Large intestine (tissue), 12 donors: Measurements from ENCODE around the gene NBPF20. TPM values are rescaled to one million over a fixed set of nuclear protein-coding genes. Genes with fewer than 3 reads are reported as not detected.
"Not testable (repeated sequence)": the region's sequence is repeated elsewhere in the genome, so short reads cannot be mapped to it uniquely, and the experiment has no call there.

ENCODE experiments used
- DNase-seq, 2 donors: peaks; one replicate each; pipeline versions ENCODE4 v3.0.0 to v3.0.0-alpha.2; 2013
- H3K27ac ChIP-seq: one replicate; pipeline ENCODE4 v1.5.1; 2013; ENCODE audit warnings: low read length
- H3K27me3 ChIP-seq: 2 replicates; pipeline ENCODE4 v1.6.1; 2013; ENCODE audit warnings: low read length; ENCODE audit not compliant: control insufficient read depth, insufficient read depth
- H3K36me3 ChIP-seq: 2 replicates; pipeline ENCODE4 v1.6.1; 2013; ENCODE audit warnings: low read length; ENCODE audit not compliant: control insufficient read depth, insufficient read depth
- H3K4me1 ChIP-seq: one replicate; pipeline ENCODE4 v1.6.1; 2013; ENCODE audit warnings: low read length; ENCODE audit not compliant: control insufficient read depth, insufficient read depth
- H3K4me3 ChIP-seq: one replicate; pipeline ENCODE4 v1.5.1; 2013; ENCODE audit warnings: low read length
- H3K9me3 ChIP-seq: one replicate; pipeline ENCODE4 v1.6.1; 2013; ENCODE audit warnings: mild to moderate bottlenecking, low read depth, low read length, moderate library complexity; ENCODE audit not compliant: control insufficient read depth
- WGBS: methylation state at CpG from one replicate; pipeline ENCODE4 v1.1.5; 2013; ENCODE audit warnings: low lambda C conversion rate; ENCODE audit not compliant: insufficient coverage; 5-methylcytosine and 5-hydroxymethylcytosine counted together
- long read RNA-seq, 11 donors: transcript quantifications; one replicate each; lab custom pipeline, GENCODE V29; 2026
- polyA plus RNA-seq: library from polyadenylated mRNA; unstranded; fragments of 120-200 nt; gene quantifications from one replicate; pipeline ENCODE4 v1.2.1, GENCODE V29; 2013

Gene NBPF20, protein sequence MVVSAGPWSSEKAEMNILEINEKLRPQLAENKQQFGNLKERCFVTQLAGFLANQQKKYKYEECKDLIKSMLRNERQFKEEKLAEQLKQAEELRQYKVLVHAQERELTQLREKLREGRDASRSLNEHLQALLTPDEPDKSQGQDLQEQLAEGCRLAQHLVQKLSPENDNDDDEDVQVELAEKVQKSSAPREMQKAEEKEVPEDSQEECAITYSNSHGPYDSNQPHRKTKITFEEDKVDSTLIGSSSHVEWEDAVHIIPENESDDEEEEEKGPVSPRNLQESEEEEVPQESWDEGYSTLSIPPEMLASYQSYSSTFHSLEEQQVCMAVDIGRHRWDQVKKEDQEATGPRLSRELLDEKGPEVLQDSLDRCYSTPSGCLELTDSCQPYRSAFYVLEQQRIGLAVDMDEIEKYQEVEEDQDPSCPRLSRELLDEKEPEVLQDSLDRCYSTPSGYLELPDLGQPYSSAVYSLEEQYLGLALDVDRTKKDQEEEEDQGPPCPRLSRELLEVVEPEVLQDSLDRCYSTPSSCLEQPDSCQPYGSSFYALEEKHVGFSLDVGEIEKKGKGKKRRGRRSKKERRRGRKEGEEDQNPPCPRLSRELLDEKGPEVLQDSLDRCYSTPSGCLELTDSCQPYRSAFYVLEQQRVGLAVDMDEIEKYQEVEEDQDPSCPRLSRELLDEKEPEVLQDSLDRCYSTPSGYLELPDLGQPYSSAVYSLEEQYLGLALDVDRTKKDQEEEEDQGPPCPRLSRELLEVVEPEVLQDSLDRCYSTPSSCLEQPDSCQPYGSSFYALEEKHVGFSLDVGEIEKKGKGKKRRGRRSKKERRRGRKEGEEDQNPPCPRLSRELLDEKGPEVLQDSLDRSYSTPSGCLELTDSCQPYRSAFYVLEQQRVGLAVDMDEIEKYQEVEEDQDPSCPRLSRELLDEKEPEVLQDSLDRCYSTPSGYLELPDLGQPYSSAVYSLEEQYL (N-terminal part only)
- polyA plus RNA-seq: 4.4 TPM
- long read RNA-seq, donor 1: 0 reads
- long read RNA-seq, donor 2: 0 reads
- long read RNA-seq, donor 3: 0 reads
- long read RNA-seq, donor 4: 0 reads
- long read RNA-seq, donor 5: 0 reads
- long read RNA-seq, donor 6: 0 reads
- long read RNA-seq, donor 7: 0 reads
- long read RNA-seq, donor 8: 0 reads
- long read RNA-seq, donor 9: 0 reads
- long read RNA-seq, donor 10: 0 reads
- long read RNA-seq, donor 11: 0 reads

DNA sequence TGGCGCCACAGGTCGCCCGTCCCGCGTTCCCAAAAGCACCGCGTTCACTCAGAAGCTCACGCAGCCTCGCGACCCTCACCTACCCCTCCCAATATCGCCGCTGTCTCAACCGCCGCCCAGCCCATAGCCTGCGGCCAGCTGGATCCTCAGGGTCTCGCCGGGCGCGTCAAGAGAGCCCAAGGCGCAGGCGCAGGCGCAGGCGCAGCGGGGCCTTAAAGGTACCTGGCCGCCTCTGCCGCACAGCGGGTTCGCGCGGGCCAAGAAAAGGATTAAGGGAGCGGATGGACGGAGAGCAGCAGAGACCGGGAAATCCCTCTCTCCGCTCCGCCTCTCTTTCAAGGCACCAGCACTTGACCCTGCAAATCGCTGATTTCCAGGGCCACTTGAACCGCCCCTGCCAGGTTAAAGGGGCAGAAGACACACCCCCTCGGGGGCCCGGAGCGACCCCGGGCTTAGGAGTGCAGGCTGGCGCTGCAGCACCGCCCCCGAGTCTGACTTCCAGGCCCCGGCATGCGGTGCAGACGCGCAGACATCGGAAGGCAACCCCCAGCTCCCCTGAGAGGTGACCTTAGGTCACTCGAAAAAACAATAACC is at the start of gene NBPF20:
TSS of gene NBPF20 (minus strand) at position 168 of the 594 bp plus-strand sequence. CDS start 20,331 bp downstream, outside the sequence.
- H3K27ac ChIP-seq: no peak within 1 kb of the TSS
- peak; percentile 55 to 80 for DNase-seq
- H3K4me3 ChIP-seq: peak within 1 kb of the TSS; percentile 58
- peaks cover 3% of the 10 kb centered on the region for H3K4me1 ChIP-seq
- no peaks in the 10 kb centered on the region for H3K9me3 ChIP-seq
- no CpG with 5 or more reads among the region's 50 CpGs for WGBS
- no peaks in the 10 kb centered on the region for H3K36me3 ChIP-seq
- peaks cover 12% of the 10 kb centered on the region for H3K27me3 ChIP-seq

DNA sequence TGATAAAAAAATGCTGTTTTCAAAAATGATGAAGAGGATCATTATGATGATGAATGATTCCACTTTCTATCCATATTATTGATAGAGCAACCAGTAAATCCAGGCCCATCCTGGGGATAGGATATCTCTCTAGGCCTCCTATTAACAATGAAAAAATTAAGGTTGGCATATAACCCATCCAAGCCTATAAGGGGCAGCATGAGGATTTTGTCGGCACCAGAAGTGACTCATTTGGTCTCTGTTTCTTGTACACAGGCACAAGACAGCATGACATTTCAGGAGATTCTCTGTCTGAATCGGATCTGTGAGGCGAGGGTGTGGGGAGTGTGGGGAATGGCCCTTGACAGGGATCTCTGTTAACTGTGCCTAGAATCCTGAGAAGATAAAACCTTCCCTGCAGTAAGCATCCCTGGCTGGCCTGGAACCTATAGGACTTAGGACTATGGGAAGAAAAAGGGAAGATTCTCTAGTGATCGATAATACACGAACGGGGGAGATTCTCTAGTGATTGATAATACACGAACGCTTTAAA is 49.5 kb upstream of the NBPF20 start:
- not testable (repeated sequence) for H3K4me1 ChIP-seq, H3K4me3 ChIP-seq, H3K27me3 ChIP-seq, DNase-seq, H3K36me3 ChIP-seq, H3K9me3 ChIP-seq, H3K27ac ChIP-seq
- WGBS: no CpG with 5 or more reads among the region's 8 CpGs

DNA sequence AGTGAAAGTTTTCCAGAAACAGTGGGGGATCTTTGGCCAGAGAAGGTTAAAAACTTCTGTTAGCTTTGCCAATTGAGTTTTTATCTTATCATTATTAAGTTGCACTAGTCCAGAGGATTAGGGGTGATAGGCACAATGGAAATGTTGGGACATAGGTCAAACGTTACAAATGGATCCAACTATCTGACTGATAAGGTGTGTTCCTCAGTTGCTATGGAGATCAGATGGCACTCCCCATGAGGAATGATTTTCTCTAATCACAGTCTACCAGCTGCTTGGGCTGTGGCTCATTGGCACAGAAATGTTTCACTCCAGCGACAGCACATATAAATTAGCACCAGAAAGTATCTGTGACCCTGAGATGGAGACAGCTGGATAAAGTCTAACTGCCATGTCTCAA is 47.3 kb upstream of the NBPF20 start:
- not testable (repeated sequence) for H3K27me3 ChIP-seq, H3K4me1 ChIP-seq, H3K9me3 ChIP-seq, H3K4me3 ChIP-seq, H3K27ac ChIP-seq, H3K36me3 ChIP-seq
- DNase-seq: peak in 1 of 2 donors; percentile 4
- WGBS: no CpG with 5 or more reads among the region's 2 CpGs

DNA sequence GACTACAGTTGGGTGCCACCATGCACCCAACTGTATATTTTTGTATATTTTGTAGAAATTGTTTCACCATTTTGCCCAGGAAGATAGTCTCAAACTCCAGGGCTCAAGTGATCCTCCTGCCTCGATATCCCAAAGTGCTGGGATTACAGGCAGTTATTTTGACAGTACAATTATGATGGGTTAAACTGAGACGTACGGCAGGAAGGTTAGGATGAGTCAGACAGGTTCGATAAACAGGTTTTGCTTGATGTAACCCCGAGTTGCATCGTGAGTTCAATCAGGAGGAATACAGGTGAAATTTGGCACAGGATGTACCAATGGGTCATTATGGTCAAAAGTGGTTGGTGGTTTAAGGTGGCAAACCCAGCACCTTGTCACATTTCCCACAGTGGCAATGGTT is 46.0 kb upstream of the NBPF20 start:
- no CpG with 5 or more reads among the region's 6 CpGs for WGBS
- not testable (repeated sequence) for H3K4me1 ChIP-seq, DNase-seq

DNA sequence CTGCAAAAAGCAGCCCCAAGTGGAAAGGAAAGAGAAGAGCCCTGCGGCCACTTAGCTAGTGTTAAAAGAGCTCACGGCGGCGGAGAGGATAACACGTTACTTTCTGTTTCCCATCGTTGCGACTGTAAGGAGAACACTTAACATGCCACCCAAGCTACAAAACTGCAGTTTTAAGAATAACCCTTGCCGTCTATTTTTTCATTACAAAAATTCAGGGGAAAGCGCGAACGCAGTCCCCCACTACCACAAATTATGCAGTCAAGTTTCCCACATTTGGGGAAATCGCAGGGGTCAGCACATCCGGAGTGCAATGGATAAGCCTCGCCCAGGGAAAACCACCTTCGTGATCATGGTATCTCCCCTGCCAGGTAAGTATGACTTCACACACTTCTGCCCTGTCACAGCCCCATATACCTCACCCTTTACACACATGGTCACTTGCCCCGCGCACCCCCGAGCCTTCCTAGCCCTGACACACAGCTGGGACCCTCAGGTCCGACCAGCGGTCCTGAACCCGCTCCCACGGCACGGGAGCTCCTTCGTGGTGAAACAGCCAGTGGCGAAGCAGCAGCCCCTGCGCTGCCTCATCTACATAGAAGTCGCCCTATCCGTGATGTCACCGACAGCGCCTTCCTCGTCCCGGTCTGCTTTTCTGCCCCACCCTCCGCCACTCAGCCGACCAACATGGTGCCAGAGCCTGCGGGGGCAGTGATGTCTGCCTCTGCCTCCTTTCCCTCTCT is 40.2 kb upstream of the NBPF20 start:
- not testable (repeated sequence) for H3K36me3 ChIP-seq, H3K9me3 ChIP-seq, H3K4me1 ChIP-seq
- 0% methylated on average over 3 of the region's 35 CpGs for WGBS
- H3K4me3 ChIP-seq: peak overlapping the region; percentile 33
- H3K27me3 ChIP-seq: peaks cover 11% of the 10 kb centered on the region
- H3K27ac ChIP-seq: peak overlapping the region; percentile 68
- DNase-seq: peak; percentile 71 to 90

More for the DNA sequence above, 46.0 kb upstream of the NBPF20 start:
- not testable (repeated sequence) for H3K4me3 ChIP-seq, H3K9me3 ChIP-seq, H3K27ac ChIP-seq, H3K36me3 ChIP-seq, H3K27me3 ChIP-seq

DNA sequence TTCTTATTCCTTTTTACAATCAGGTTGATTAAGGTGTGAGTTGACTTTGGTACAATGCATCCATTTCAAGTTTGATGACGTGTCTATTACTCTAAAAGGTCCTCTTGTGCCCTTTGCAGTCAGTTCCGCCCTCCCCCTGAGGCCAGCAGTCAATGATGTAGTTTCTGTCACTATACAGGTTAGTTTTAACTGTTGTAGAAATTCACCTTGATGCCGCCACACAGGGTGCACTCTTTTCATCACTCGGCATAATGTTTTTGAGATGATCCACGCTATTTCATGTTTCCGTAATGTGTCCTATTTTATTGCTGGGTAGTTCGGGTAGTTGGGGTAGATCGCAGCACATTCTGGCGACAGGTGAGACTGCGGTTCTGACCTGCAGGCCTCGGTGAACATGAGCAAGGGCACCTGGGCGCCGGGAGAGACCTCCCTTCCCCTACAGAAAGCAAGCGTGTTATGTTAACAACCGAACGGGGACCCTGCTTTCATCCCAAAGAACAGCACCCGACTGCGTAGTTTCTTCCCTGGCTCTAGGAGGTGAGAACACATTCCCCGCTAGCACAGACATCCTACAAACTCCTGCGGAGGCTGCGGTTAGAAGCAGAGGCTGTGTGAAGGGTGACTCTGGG is 39.4 kb upstream of the NBPF20 start:
- no CpG with 5 or more reads among the region's 21 CpGs for WGBS
- H3K27ac ChIP-seq: peak overlapping the region; percentile 68
- not testable (repeated sequence) for H3K4me1 ChIP-seq, H3K36me3 ChIP-seq, H3K9me3 ChIP-seq, DNase-seq
- H3K27me3 ChIP-seq: peaks cover 12% of the 10 kb centered on the region
- peak overlapping the region; percentile 33 for H3K4me3 ChIP-seq

DNA sequence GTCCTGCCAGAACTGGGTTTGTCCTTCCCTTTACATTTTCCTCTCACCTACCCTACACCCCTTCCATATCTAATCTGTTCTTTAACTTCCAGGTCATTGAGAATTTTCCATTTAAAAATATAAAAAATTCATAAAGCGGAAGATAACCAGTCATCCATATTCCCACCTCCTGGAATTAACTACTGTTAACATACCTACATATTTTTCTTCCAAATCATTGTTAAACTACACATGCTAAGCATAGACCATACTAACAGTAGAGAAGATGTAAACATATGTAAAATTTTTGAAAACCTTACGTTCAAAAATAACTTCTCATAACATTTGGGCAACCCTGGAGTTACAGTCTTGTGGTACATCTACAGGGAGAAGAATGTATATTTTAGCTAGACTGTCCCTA is 38.6 kb upstream of the NBPF20 start:
- not testable (repeated sequence) for H3K9me3 ChIP-seq, H3K27ac ChIP-seq, DNase-seq, H3K4me3 ChIP-seq, H3K36me3 ChIP-seq, H3K4me1 ChIP-seq
- H3K27me3 ChIP-seq: peaks cover 12% of the 10 kb centered on the region
- no CpG with 5 or more reads among the region's 2 CpGs for whole genome bisulfite sequencing

DNA sequence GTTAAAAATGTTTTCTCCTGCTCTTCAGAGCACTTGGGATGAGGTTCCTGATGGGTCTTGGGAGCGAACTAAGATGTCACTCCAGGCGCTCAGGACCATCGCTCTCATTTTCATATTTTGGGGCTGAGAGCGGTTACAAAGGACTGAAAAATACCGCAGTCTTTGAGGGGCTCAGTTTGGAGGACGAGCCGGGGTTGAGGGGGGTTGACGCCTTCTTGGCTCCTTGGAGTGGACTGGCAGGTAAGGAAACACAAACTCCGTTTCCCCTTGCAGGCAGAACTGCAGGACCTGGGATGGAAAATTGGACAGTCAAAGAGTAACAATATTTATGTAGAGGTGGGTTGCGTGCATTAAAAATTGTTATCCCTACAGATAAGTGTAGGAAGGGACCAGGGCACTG is 35.3 kb upstream of the NBPF20 start:
- not testable (repeated sequence) for H3K27ac ChIP-seq, H3K4me3 ChIP-seq, H3K9me3 ChIP-seq, H3K4me1 ChIP-seq, H3K36me3 ChIP-seq, DNase-seq
- WGBS: no CpG with 5 or more reads among the region's 10 CpGs
- peaks cover 12% of the 10 kb centered on the region for H3K27me3 ChIP-seq

DNA sequence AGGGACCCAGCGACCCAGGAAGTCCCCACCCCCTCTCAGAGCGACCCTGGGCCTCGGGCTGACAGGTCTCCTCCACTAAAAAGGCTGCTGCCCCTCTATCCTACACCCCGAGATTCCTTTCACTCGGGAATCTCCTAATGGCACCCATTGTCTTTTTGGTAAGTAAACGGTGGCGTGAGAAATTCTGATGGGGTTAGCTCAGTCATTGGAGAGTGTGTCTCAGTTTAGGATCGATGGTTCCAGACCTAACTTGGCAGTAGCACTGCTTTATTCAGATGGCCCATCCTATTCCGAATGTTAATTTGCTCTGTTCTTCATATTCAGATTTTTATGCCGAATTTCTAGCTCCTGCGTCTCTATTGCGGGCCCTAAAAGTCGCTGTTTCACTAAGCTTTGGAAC is 34.6 kb upstream of the NBPF20 start:
- H3K36me3 ChIP-seq: not testable (repeated sequence)
- whole genome bisulfite sequencing: no CpG with 5 or more reads among the region's 13 CpGs

More for the DNA sequence above, 34.6 kb upstream of the NBPF20 start:
- not testable (repeated sequence) for DNase-seq, H3K9me3 ChIP-seq, H3K4me3 ChIP-seq, H3K27ac ChIP-seq, H3K4me1 ChIP-seq
- H3K27me3 ChIP-seq: peaks cover 11% of the 10 kb centered on the region
